H9 (cell line): ENCODE results near the gene DCAF7. TPM values are rescaled to one million over a fixed set of nuclear protein-coding genes. Genes with fewer than 3 reads are reported as not detected.

Experiments used
- DNase-seq: peaks from one replicate; pipeline ENCODE4 v3.0.0-alpha.2; 2017
- H2AFZ ChIP-seq: one replicate; pipeline ENCODE4 v1.6.1; 2013; ENCODE audit warnings: mild to moderate bottlenecking, low read length, control low read depth, moderate library complexity
- H2AK5ac ChIP-seq: 2 replicates; pipeline ENCODE4 v1.6.1; 2013; ENCODE audit warnings: low read length, control low read depth, mixed read lengths; ENCODE audit not compliant: insufficient read length
- H2BK120ac ChIP-seq: one replicate; pipeline ENCODE4 v1.6.1; 2013; ENCODE audit warnings: low read depth, mild to moderate bottlenecking, low read length, control low read depth, inconsistent platforms; ENCODE audit not compliant: poor library complexity, severe bottlenecking
- H2BK12ac ChIP-seq: 2 replicates; pipeline ENCODE4 v1.6.1; 2013; ENCODE audit warnings: low read length, control low read depth, mixed read lengths, low read depth; ENCODE audit not compliant: insufficient read length
- H2BK15ac ChIP-seq: 2 replicates; pipeline ENCODE4 v1.6.1; 2013; ENCODE audit warnings: low read depth, low read length, control low read depth
- H2BK20ac ChIP-seq: one replicate; pipeline ENCODE4 v1.6.1; 2013; ENCODE audit warnings: low read depth, mild to moderate bottlenecking, low read length, control low read depth, inconsistent platforms; ENCODE audit not compliant: poor library complexity, severe bottlenecking
- H2BK5ac ChIP-seq: 2 replicates; pipeline ENCODE4 v1.6.1; 2013; ENCODE audit warnings: low read length, control low read depth, mixed read lengths; ENCODE audit not compliant: insufficient read length
- H3K14ac ChIP-seq: 2 replicates; pipeline ENCODE4 v1.6.1; 2013; ENCODE audit warnings: low read length, control low read depth; ENCODE audit not compliant: insufficient read depth
- H3K18ac ChIP-seq: 2 replicates; pipeline ENCODE4 v1.6.1; 2013; ENCODE audit warnings: low read depth, mild to moderate bottlenecking, mixed read lengths, low read length, control low read depth; ENCODE audit not compliant: insufficient read length
- H3K23ac ChIP-seq: 2 replicates; pipeline ENCODE4 v1.6.1; 2013; ENCODE audit warnings: low read length, control low read depth, mixed read lengths, low read depth; ENCODE audit not compliant: insufficient read length
- H3K23me2 ChIP-seq: 2 replicates; pipeline ENCODE4 v1.6.1; 2013; ENCODE audit warnings: low read depth, mild to moderate bottlenecking, mixed read lengths, low read length, control low read depth; ENCODE audit not compliant: insufficient read length, poor library complexity, severe bottlenecking
- H3K27ac ChIP-seq: 2 replicates; pipeline ENCODE4 v1.5.1; 2013; ENCODE audit warnings: low read length, control low read depth, mixed read lengths, low read depth; ENCODE audit not compliant: insufficient read length
- H3K27me3 ChIP-seq: 2 replicates; pipeline ENCODE4 v1.6.1; 2013; ENCODE audit warnings: low read length, control low read depth, inconsistent platforms; ENCODE audit not compliant: insufficient read depth
- H3K4ac ChIP-seq: 2 replicates; pipeline ENCODE4 v1.6.1; 2013; ENCODE audit warnings: low read depth, mild to moderate bottlenecking, control low read depth, inconsistent platforms, low read length, moderate library complexity
- H3K4me1 ChIP-seq: 2 replicates; pipeline ENCODE4 v1.6.1; 2013; ENCODE audit warnings: low read length, control low read depth, inconsistent platforms; ENCODE audit not compliant: insufficient read depth
- H3K4me2 ChIP-seq: 2 replicates; pipeline ENCODE4 v1.6.1; 2013; ENCODE audit warnings: low read length, control low read depth, mixed read lengths; ENCODE audit not compliant: insufficient read length, insufficient read depth
- H3K56ac ChIP-seq: 2 replicates; pipeline ENCODE4 v1.6.1; 2013; ENCODE audit warnings: low read depth, mild to moderate bottlenecking, mixed read lengths, low read length, control low read depth; ENCODE audit not compliant: insufficient read length
- H3K79me1 ChIP-seq: 2 replicates; pipeline ENCODE4 v1.6.1; 2013; ENCODE audit warnings: low read depth, mild to moderate bottlenecking, moderate library complexity, low read length, control low read depth, inconsistent platforms; ENCODE audit not compliant: insufficient read depth, poor library complexity, severe bottlenecking
- H3K79me2 ChIP-seq: 2 replicates; pipeline ENCODE4 v1.6.1; 2013; ENCODE audit warnings: low read length, control low read depth, inconsistent platforms; ENCODE audit not compliant: insufficient read depth
- H3K9ac ChIP-seq: 2 replicates; pipeline ENCODE4 v1.6.1; 2013; ENCODE audit warnings: low read length, control low read depth, mixed read lengths; ENCODE audit not compliant: insufficient read length; ENCODE audit errors: extremely low read depth
- H3K9me3 ChIP-seq: one replicate; pipeline ENCODE4 v1.6.1; 2013; ENCODE audit warnings: low read depth, low read length, inconsistent platforms; ENCODE audit not compliant: control insufficient read depth
- H3T11ph ChIP-seq: one replicate; pipeline ENCODE4 v1.6.1; 2013; ENCODE audit warnings: mild to moderate bottlenecking, low read length, control low read depth, inconsistent platforms
- H4K20me1 ChIP-seq: one replicate; pipeline ENCODE4 v1.6.1; 2013; ENCODE audit not compliant: control insufficient read depth, insufficient read length, insufficient read depth
- H4K5ac ChIP-seq: 2 replicates; pipeline ENCODE4 v1.6.1; 2013; ENCODE audit warnings: low read depth, mild to moderate bottlenecking, mixed read lengths, low read length, control low read depth; ENCODE audit not compliant: insufficient read length
- H4K8ac ChIP-seq: replicated peaks from 2 replicates; pipeline ENCODE4 v1.6.1; 2013; ENCODE audit warnings: low read length, control low read depth, mixed read lengths, low read depth; ENCODE audit not compliant: insufficient read length
- H4K91ac ChIP-seq: 2 replicates; pipeline ENCODE4 v1.6.1; 2013; ENCODE audit warnings: low read depth, mild to moderate bottlenecking, moderate library complexity, mixed read lengths, low read length, control low read depth; ENCODE audit not compliant: insufficient read length
- H3K27ac Mint-ChIP-seq, 3 experiments: 2 replicates in 2 of 3; 3 replicates in 1 of 3; pipeline ENCODE4 v1.8.0; 2020 to 2021; ENCODE audit warnings: mixed read lengths in 3 of 3, mild to moderate bottlenecking in 1 of 3, moderate library complexity in 1 of 3
- H3K27me3 Mint-ChIP-seq: 2 replicates; pipeline ENCODE4 v1.8.0; 2021; ENCODE audit warnings: low read depth, mild to moderate bottlenecking, moderate library complexity, mixed read lengths
- H3K36me3 Mint-ChIP-seq, 3 experiments: 2 replicates in 2 of 3; 3 replicates in 1 of 3; pipeline ENCODE4 v1.8.0; 2020 to 2021; ENCODE audit warnings: low read depth in 3 of 3, mixed read lengths in 3 of 3; ENCODE audit not compliant: insufficient read depth in 1 of 3
- H3K4me1 Mint-ChIP-seq, 2 experiments: 2 replicates each; pipeline ENCODE4 v1.8.0; 2020; ENCODE audit warnings: mixed read lengths in 2 of 2
- H3K4me3 Mint-ChIP-seq, 2 experiments: 2 replicates in 1 of 2; 3 replicates in 1 of 2; pipeline ENCODE4 v1.8.0; 2020 to 2021; ENCODE audit warnings: mild to moderate bottlenecking in 2 of 2, mixed read lengths in 2 of 2, moderate library complexity in 1 of 2
- H3K9me3 Mint-ChIP-seq, 2 experiments: 2 replicates in 1 of 2; 3 replicates in 1 of 2; pipeline ENCODE4 v1.8.0; 2020; ENCODE audit warnings: mild to moderate bottlenecking in 2 of 2, mixed read lengths in 2 of 2, moderate library complexity in 1 of 2
- WGBS: extraction: QIAGEN DNeasy Blood & Tissue Kit; methylation state at CpG from one replicate; pipeline ENCODE4 v1.1.7; 2013; ENCODE audit warnings: missing lambda C conversion rate, low lambda C conversion rate, mixed read lengths; ENCODE audit not compliant: insufficient read length; ENCODE audit errors: extremely low coverage; 5-methylcytosine and 5-hydroxymethylcytosine counted together
- total RNA-seq: library from RNA; stranded (reverse); gene quantifications from 2 replicates; pipeline ENCODE4 v1.2.1, GENCODE V29; 2021
- TF ChIP-seq, protein P1 (sequence below): fragments of 200-600 bp; sonication (generic); conservative IDR thresholded peaks from 3 replicates; pipeline ENCODE4 v1.8.0; 2021; ENCODE audit warnings: antibody characterized with exemption, mild to moderate bottlenecking

Gene DCAF7
- total RNA-seq, 1 experiment from 2014 or later = 86.2 TPM

GRCh38 chr17:63525190-63525946 is 24.9 kb upstream of the DCAF7 start:
- Histone ChIP-seq H3K79me1 (no peaks in the 10 kb centered on the region), H2BK120ac (no peak overlapping the region), H3K18ac (no peak overlapping the region), H4K5ac (no peak overlapping the region), H3K4me1 (peaks cover 5% of the 10 kb centered on the region; the same call in 1 of the 2 replicates), H2BK15ac (no peak overlapping the region), H3T11ph (no peak overlapping the region), H4K20me1 (no peaks in the 10 kb centered on the region), H4K91ac (no peak overlapping the region), H3K9ac (no peak overlapping the region), H2BK12ac (no peak overlapping the region), H3K27ac (no peak overlapping the region), H3K14ac (no peak overlapping the region; the same call in 1 of the 2 replicates), H2AK5ac (no peak overlapping the region), H3K4me2 (no peak overlapping the region), H3K4ac (no peak overlapping the region), H3K23ac (no peak overlapping the region), H4K8ac (no peak overlapping the region), H2BK5ac (no peak overlapping the region), H3K56ac (no peak overlapping the region), H2AFZ (no peak overlapping the region), H3K9me3 (no peaks in the 10 kb centered on the region), H3K27me3 (no peaks in the 10 kb centered on the region), H3K79me2 (no peaks in the 10 kb centered on the region), H3K23me2 (peaks cover 6% of the 10 kb centered on the region), H2BK20ac (no peak overlapping the region)
- no CpG with 5 or more reads among the region's 6 CpGs for WGBS
- Mint-ChIP-seq H3K4me3 (no peak overlapping the region), H3K9me3 (no peaks in the 10 kb centered on the region), H3K27ac (peak overlapping the region in 2 of 3 experiments; percentile 18 to 37; a peak in 1 of 7 replicates), H3K27me3 (peaks cover 8% of the 10 kb centered on the region), H3K4me1 (peaks cover 38 to 48% of the 10 kb centered on the region in 2 experiments), H3K36me3 (no peaks in the 10 kb centered on the region)
- DNase-seq = no peak
- TF ChIP-seq, protein P1, sequence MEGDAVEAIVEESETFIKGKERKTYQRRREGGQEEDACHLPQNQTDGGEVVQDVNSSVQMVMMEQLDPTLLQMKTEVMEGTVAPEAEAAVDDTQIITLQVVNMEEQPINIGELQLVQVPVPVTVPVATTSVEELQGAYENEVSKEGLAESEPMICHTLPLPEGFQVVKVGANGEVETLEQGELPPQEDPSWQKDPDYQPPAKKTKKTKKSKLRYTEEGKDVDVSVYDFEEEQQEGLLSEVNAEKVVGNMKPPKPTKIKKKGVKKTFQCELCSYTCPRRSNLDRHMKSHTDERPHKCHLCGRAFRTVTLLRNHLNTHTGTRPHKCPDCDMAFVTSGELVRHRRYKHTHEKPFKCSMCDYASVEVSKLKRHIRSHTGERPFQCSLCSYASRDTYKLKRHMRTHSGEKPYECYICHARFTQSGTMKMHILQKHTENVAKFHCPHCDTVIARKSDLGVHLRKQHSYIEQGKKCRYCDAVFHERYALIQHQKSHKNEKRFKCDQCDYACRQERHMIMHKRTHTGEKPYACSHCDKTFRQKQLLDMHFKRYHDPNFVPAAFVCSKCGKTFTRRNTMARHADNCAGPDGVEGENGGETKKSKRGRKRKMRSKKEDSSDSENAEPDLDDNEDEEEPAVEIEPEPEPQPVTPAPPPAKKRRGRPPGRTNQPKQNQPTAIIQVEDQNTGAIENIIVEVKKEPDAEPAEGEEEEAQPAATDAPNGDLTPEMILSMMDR = no peak
